GM19455 (cell line): Measurements from ENCODE around the gene GARIN3.
A peak's percentile ranks its signal among the peaks of the same experiment; 100 is the strongest.

Source experiments
- ATAC-seq: cut with Tn5 transposase; IDR thresholded peaks from one replicate; pipeline ENCODE4 v1.9.1; 2021; ENCODE audit not compliant: unreplicated experiment

Gene GARIN3

GRCh38 chr5:157150995-157151394, 15.1 kb downstream of the GARIN3 start:
- ATAC-seq, result no peak

- peak; percentile 57 for ATAC-seq
These were observed 17.1 kb downstream of the GARIN3 start for GRCh38 chr5:157148734-157149615.

GRCh38 chr5:157143127-157143971, 22.7 kb downstream of the GARIN3 start:
- ATAC-seq, result peak; percentile 35

GRCh38 chr5:157142317-157143126, 23.5 kb downstream of the GARIN3 start, which contains the start of gene MED7:
Gene MED7 (minus strand): TSS chr5:157142865. CDS start chr5:157139431, 3,434 bp downstream.
- ATAC-seq, result peak; percentile 100

- ATAC-seq, result no peak
These were observed 28.4 kb downstream of the GARIN3 start for GRCh38 chr5:157137691-157138090.

- no peak for ATAC-seq
These were observed 33.8 kb downstream of the GARIN3 start for GRCh38 chr5:157132281-157132612.

GRCh38 chr5:157130925-157131324, 35.1 kb downstream of the GARIN3 start:
- ATAC-seq, result no peak

GRCh38 chr5:157121709-157122108, 44.4 kb downstream of the GARIN3 start:
- ATAC-seq, result no peak

GRCh38 chr5:157120102-157120501, 46.0 kb downstream of the GARIN3 start:
- no peak for ATAC-seq

GRCh38 chr5:157116483-157116954, 49.5 kb downstream of the GARIN3 start:
- ATAC-seq, result peak; percentile 76

- ATAC-seq, result no peak
These were observed 50.6 kb downstream of the GARIN3 start for GRCh38 chr5:157115502-157115901.

GRCh38 chr5:157115012-157115411, 51.1 kb downstream of the GARIN3 start:
- ATAC-seq, result no peak

GRCh38 chr5:157113002-157113401, 53.1 kb downstream of the GARIN3 start:
- ATAC-seq, result no peak
